ENCODE data around the gene CCDC184. TPM values are rescaled to one million over a fixed set of nuclear protein-coding genes. Genes with fewer than 3 reads are reported as not detected.

The CCDC184 gene
- not detected in 2 replicates for total RNA-seq (2021)
- not detected for Bru-seq, nascent RNA
- not detected for BruChase-seq, experiment 1, labeled RNA remaining after a 2-hour chase
- BruChase-seq, experiment 2, labeled RNA remaining after a 6-hour chase = not detected
- long read RNA-seq = 0 reads

DNA sequence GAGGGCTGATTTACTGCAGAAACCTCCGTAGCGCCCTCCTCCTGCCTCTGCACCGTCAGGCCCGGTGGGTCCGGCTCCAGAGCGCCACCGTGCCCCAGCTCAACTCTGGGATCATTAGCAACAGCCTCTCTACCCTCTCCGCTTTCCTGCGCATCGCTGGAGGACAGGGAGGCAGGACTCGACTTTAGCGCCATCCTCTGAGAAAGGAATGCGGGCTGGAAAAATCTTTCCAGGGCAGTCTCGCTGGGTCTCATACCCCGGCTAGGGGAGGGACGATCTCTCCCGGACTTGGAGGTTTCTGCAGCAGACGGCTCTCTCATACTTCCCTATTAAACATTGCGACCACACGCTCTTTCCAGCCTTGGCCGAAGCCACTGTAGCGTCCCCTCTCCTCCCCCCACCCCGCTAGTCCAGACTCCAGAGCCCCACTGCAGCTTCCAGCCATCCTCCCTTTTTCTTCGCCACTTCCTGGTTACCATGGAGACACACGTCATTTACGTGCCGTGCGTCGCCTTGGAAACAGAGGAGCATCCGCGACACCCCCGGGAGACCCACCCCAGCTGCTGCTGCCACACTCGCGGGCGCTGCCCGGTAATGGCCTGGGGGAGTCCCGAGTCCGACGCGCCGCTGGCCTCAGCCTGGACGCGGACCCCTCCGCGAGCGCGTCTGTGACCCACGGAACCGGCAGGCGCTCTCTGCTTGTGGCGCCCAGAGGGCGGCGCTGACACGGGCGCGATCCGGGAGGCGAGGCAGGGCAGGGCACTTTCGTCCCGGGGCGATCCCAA is at the start of gene CCDC184:
Gene CCDC184, plus strand, starts transcription at position 554 of the 785 bp plus-strand sequence. CDS start 479 bp downstream, outside the sequence.
- Histone ChIP-seq H3F3A (ENCODE audit: insufficient read depth, low read depth) (no peaks in the 10 kb centered on the region), H3K4me3 (no peak within 1 kb of the TSS), H3K27me3 (ENCODE audit: insufficient read depth, low read depth) (peaks cover 16% of the 10 kb centered on the region), H2AFZ (no peak within 1 kb of the TSS), H4K20me1 (ENCODE audit: insufficient read depth) (no peaks in the 10 kb centered on the region), H3K27ac (no peak within 1 kb of the TSS), H3K4me1 (replicated peaks; ENCODE audit: insufficient read depth) (no peaks in the 10 kb centered on the region), H3K4me2 (no peak within 1 kb of the TSS), H3K79me2 (ENCODE audit: low read depth) (no peaks in the 10 kb centered on the region), H3K9me2 (ENCODE audit: insufficient read depth) (no peaks in the 10 kb centered on the region), H3K36me3 (ENCODE audit: low read depth) (no peaks in the 10 kb centered on the region), H3K9me3 (ENCODE audit: insufficient read depth, low read depth) (no peaks in the 10 kb centered on the region)
- no peak for TF ChIP-seq CTCF (conservative IDR thresholded peaks at IDR 0.05)
- no peak for TF ChIP-seq EZH2 (IDR thresholded peaks at IDR 0.05; ENCODE audit: low read depth)
- ChIA-PET POLR2A (ENCODE audit: unreplicated experiment) (no interaction called here), CTCF (no interaction called here)
- no TSS peak for BruUV-seq (replicated peaks)
- intact Hi-C loops (cut with micrococcal nuclease; ENCODE audit: unreplicated experiment) = loop anchor here (10.0 kb wide), 1 partner anchor 432 kb away; no protein-coding TSS in a partner anchor
- no peak for DNase-seq

GRCh38 chr12:48135027-48135426 is 48.4 kb upstream of the CCDC184 start:
- H3K79me2 ChIP-seq (ENCODE audit: low read depth) = no peaks in the 10 kb centered on the region
- DNase-seq = no peak
- no peaks in the 10 kb centered on the region for H3K27me3 ChIP-seq (ENCODE audit: insufficient read depth, low read depth)
- H3K9me3 ChIP-seq (ENCODE audit: insufficient read depth, low read depth) = no peaks in the 10 kb centered on the region
- ChIA-PET CTCF (no interaction called here), POLR2A (ENCODE audit: unreplicated experiment) (no interaction called here)
- H3K4me1 ChIP-seq (replicated peaks; ENCODE audit: insufficient read depth) = no peaks in the 10 kb centered on the region
- no peaks in the 10 kb centered on the region for H3F3A ChIP-seq (ENCODE audit: insufficient read depth, low read depth)
- TF ChIP-seq CTCF (conservative IDR thresholded peaks at IDR 0.05) (no peak), EZH2 (IDR thresholded peaks at IDR 0.05; ENCODE audit: low read depth) (no peak)
- H3K4me2 ChIP-seq = no peak overlapping the region
- H3K4me3 ChIP-seq = no peak overlapping the region
- H3K36me3 ChIP-seq (ENCODE audit: low read depth) = peaks cover 16% of the 10 kb centered on the region; the same call in 1 of the 2 replicates
- no peak overlapping the region for H2AFZ ChIP-seq
- no TSS peak for BruUV-seq (replicated peaks)
- no peak overlapping the region for H3K27ac ChIP-seq
- intact Hi-C loops (cut with micrococcal nuclease; ENCODE audit: unreplicated experiment) = no loop called here
- H3K9me2 ChIP-seq (ENCODE audit: insufficient read depth) = no peaks in the 10 kb centered on the region
- no peaks in the 10 kb centered on the region for H4K20me1 ChIP-seq (ENCODE audit: insufficient read depth)

DNA sequence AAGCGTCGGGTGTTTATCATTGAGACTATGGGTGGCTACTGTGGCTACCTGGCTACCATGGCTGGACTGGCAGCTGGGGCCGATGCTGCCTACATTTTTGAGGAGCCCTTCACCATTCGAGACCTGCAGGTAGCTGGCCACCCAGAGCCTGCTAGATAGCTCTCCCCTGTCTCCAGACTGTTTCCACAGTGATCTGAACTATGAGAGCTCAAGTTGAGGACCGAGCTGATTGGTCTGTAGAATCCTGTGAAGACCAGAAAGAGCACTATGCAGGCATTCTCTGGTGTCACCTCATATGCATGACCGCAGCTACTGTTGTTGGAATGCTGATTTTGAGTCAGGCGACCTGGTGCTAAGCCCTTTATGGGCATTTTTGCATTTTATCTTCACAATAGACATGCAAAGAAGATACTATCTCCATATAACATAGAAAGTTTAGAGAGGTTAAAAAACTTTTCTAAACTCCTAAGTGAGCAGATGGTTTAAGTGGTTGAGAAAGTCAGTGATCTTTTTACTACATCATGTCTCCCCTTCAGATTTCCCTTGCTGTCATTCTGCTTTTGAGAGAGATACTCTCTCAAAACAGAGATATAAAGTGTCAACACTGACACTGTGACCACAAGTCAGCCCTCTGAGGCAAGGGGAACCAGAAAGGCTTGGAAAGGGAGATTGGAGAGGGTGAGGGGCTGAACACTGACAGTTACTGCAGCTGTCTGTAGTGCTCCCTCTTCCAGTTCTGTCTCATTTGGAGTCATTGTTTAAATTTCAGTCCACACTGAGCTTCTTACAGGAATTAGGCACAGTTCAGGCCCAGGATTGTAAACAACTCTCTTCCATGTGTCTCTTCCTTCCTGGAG is 40.4 kb upstream of the CCDC184 start:
- Histone ChIP-seq H3F3A (ENCODE audit: insufficient read depth, low read depth) (0 out of 2 replicates have a peak, but pooled peaks cover 5% of the 10 kb centered on the region), H3K4me2 (no peak overlapping the region), H3K36me3 (ENCODE audit: low read depth) (no peaks in the 10 kb centered on the region), H2AFZ (no peak overlapping the region), H3K79me2 (ENCODE audit: low read depth) (no peaks in the 10 kb centered on the region), H3K4me1 (replicated peaks; ENCODE audit: insufficient read depth) (no peaks in the 10 kb centered on the region), H4K20me1 (ENCODE audit: insufficient read depth) (no peaks in the 10 kb centered on the region), H3K9me2 (ENCODE audit: insufficient read depth) (no peaks in the 10 kb centered on the region), H3K27ac (no peak overlapping the region), H3K4me3 (no peak overlapping the region), H3K27me3 (ENCODE audit: insufficient read depth, low read depth) (no peaks in the 10 kb centered on the region), H3K9me3 (ENCODE audit: insufficient read depth, low read depth) (no peaks in the 10 kb centered on the region)
- no peak for DNase-seq
- BruUV-seq (replicated peaks) = no TSS peak
- no peak for TF ChIP-seq CTCF (conservative IDR thresholded peaks at IDR 0.05)
- TF ChIP-seq EZH2 (IDR thresholded peaks at IDR 0.05; ENCODE audit: low read depth) = no peak
- intact Hi-C loops (cut with micrococcal nuclease; ENCODE audit: unreplicated experiment) = no loop called here
- CTCF ChIA-PET = no interaction called here
- POLR2A ChIA-PET (ENCODE audit: unreplicated experiment) = no interaction called here

All from PC-9 (cell line).